ENCODE data around the gene GDAP1L1. TPM values are rescaled to one million over a fixed set of nuclear protein-coding genes. Genes with fewer than 3 reads are reported as not detected.

Gene GDAP1L1
- total RNA-seq, 4 donors from 2014 or later = 0.23 to 0.83 TPM; not detected in 2

GRCh38 chr20:44310664-44311639 is 63.8 kb downstream of the GDAP1L1 start, which contains the start of gene FITM2:
Gene FITM2 (minus strand): TSS chr20:44311202. CDS start chr20:44311148, 54 bp downstream.
- peak within 1 kb of the TSS; percentile 75 to 97 (median 78) for H3K4me3 ChIP-seq
- H3K36me3 ChIP-seq = peaks cover 0 to 11% (median 9%) of the 10 kb centered on the region in 4 donors
- H3K27ac ChIP-seq (replicated peaks in 1 of 4) = peak within 1 kb of the TSS; percentile 71 to 76 (median 74)
- no peaks in the 10 kb centered on the region for H3K27me3 ChIP-seq
- 5% methylated on average over 25 of the region's 70 CpGs for WGBS
- no peaks in the 10 kb centered on the region for H3K9me3 ChIP-seq
- peaks cover 13 to 33% (median 23%) of the 10 kb centered on the region in 4 donors for H3K4me1 ChIP-seq
- TF ChIP-seq POLR2AphosphoS5 (IDR thresholded peaks at IDR 0.05) (peak; percentile 85 to 97), POLR2A (IDR thresholded peaks at IDR 0.05; ENCODE audit: low read depth) (no peak)
- TF ChIP-seq, protein P1, sequence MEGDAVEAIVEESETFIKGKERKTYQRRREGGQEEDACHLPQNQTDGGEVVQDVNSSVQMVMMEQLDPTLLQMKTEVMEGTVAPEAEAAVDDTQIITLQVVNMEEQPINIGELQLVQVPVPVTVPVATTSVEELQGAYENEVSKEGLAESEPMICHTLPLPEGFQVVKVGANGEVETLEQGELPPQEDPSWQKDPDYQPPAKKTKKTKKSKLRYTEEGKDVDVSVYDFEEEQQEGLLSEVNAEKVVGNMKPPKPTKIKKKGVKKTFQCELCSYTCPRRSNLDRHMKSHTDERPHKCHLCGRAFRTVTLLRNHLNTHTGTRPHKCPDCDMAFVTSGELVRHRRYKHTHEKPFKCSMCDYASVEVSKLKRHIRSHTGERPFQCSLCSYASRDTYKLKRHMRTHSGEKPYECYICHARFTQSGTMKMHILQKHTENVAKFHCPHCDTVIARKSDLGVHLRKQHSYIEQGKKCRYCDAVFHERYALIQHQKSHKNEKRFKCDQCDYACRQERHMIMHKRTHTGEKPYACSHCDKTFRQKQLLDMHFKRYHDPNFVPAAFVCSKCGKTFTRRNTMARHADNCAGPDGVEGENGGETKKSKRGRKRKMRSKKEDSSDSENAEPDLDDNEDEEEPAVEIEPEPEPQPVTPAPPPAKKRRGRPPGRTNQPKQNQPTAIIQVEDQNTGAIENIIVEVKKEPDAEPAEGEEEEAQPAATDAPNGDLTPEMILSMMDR (IDR thresholded peaks at IDR 0.05) = peak; percentile 95 to 98 (median 98)
- intact Hi-C loops (cut with DNase I) = loop anchor here (1.0 kb wide), 1 partner anchor 96 kb away; no protein-coding TSS in a partner anchor
- peak; percentile 99 for DNase-seq (ENCODE audit: extremely low spot score)

GRCh38 chr20:44314870-44315269 is 67.8 kb downstream of the GDAP1L1 start:
- H3K4me1 ChIP-seq = peaks cover 4 to 15% (median 12%) of the 10 kb centered on the region in 4 donors
- H3K27me3 ChIP-seq = no peaks in the 10 kb centered on the region
- intact Hi-C loops (cut with DNase I) = no loop called here
- DNase-seq (ENCODE audit: extremely low spot score) = no peak
- no peaks in the 10 kb centered on the region for H3K9me3 ChIP-seq
- H3K4me3 ChIP-seq = no peak overlapping the region
- H3K27ac ChIP-seq (replicated peaks in 1 of 4) = no peak overlapping the region
- H3K36me3 ChIP-seq = no peaks in the 10 kb centered on the region
- TF ChIP-seq EP300 (IDR thresholded peaks at IDR 0.05) (no peak), POLR2A (IDR thresholded peaks at IDR 0.05; ENCODE audit: low read depth) (no peak), POLR2AphosphoS5 (IDR thresholded peaks at IDR 0.05) (no peak)
- TF ChIP-seq, protein P1 (IDR thresholded peaks at IDR 0.05) = no peak

DNA sequence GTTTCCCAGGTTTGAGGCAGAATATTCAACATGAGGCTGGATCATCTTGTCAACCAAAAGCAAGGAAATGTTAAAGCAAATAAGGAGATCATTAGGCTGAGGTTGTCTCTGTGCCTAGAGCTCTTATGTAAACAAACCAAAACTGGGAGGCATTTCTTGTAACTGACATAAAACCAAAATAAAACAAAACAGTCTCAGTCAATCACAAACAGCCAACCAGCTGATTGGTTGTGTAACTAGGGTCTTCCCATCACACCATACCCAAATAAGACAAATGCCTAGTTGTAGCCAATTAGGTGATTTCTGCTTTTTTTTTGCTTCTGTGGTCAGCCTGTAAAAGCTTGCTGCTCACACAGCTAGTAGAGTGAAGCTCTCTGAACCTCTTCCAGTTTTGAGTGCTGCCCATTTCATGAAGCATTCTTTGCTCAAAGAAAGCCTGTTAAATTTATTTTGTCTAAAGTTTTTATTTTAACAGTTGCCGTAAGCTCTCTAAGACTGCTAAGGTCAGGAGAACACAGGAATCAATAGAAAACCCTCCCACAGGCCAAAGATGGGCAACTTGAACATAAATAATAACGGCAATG is 72.8 kb downstream of the GDAP1L1 start:
- TF ChIP-seq, protein P1 (IDR thresholded peaks at IDR 0.05) = no peak
- TF ChIP-seq POLR2A (IDR thresholded peaks at IDR 0.05; ENCODE audit: low read depth) = no peak
- TF ChIP-seq EP300 (IDR thresholded peaks at IDR 0.05) = no peak
- TF ChIP-seq POLR2AphosphoS5 (IDR thresholded peaks at IDR 0.05) = no peak

DNA sequence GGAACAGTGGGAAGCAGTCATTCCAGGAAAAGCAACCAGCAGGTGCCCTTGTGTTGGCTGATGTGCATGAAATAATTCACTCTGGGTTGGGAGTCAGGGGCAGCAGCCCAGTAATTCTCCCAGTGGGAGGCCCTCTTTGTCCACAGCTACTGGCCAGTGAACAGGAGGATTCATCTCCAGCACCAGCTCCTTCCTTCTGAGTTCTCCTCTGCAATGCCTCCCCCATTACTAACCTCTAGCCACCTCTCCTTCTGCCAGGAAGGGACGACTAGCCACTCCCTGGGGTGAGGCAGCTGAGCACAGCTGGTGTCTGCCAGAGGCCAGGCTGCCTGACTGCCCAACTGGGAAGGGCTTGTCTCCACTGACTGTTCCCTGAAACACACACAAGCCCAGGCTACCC is 77.2 kb downstream of the GDAP1L1 start:
- 33% methylated on average over 1 of the region's 1 CpG for WGBS
- intact Hi-C loops (cut with DNase I) = no loop called here
- Histone ChIP-seq H3K27me3 (peaks cover 0 to 42% (median 8%) of the 10 kb centered on the region in 4 donors), H3K27ac (replicated peaks in 1 of 4) (no peak overlapping the region), H3K36me3 (no peaks in the 10 kb centered on the region), H3K4me3 (no peak overlapping the region), H3K4me1 (peaks cover 0 to 7% (median 7%) of the 10 kb centered on the region in 4 donors), H3K9me3 (no peaks in the 10 kb centered on the region)
- DNase-seq (ENCODE audit: extremely low spot score) = no peak
- no peak for TF ChIP-seq POLR2AphosphoS5 (IDR thresholded peaks at IDR 0.05)
- no peak for TF ChIP-seq EP300 (IDR thresholded peaks at IDR 0.05)
- TF ChIP-seq, protein P1 (IDR thresholded peaks at IDR 0.05) = no peak
- TF ChIP-seq POLR2A (IDR thresholded peaks at IDR 0.05; ENCODE audit: low read depth) = no peak

More for the DNA sequence above, 72.8 kb downstream of the GDAP1L1 start:
- Histone ChIP-seq H3K4me1 (no peaks in the 10 kb centered on the region), H3K36me3 (no peaks in the 10 kb centered on the region), H3K27me3 (peaks cover 0 to 13% (median 0%) of the 10 kb centered on the region in 4 donors), H3K27ac (replicated peaks in 1 of 4) (no peak overlapping the region), H3K9me3 (no peaks in the 10 kb centered on the region), H3K4me3 (no peak overlapping the region)
- intact Hi-C loops (cut with DNase I) = no loop called here
- no peak for DNase-seq (ENCODE audit: extremely low spot score)
- 87% methylated on average over 2 of the region's 2 CpGs for WGBS
